Neutrophil (primary cell): Measurements from ENCODE around the gene UVSSA.

Source experiments
- H3K27ac ChIP-seq: fragments of 200-600 bp; sonication (generic); 2 replicates; pipeline ENCODE4 v1.5.1; 2016; ENCODE audit warnings: mild to moderate bottlenecking, moderate library complexity
- H3K27me3 ChIP-seq: fragments of 200-600 bp; sonication (generic); 2 replicates; pipeline ENCODE4 v1.6.0; 2016; ENCODE audit warnings: mild to moderate bottlenecking
- H3K36me3 ChIP-seq: fragments of 200-600 bp; sonication (generic); 2 replicates; pipeline ENCODE4 v1.5.1; 2017
- H3K4me1 ChIP-seq, 2 experiments: fragments of 200-600 bp in 1 of 2; sonication (generic) in 1 of 2; 1 replicate in 1 of 2; 2 replicates in 1 of 2; pipeline versions ENCODE4 v1.5.1 to v1.6.1; 2013 to 2016; ENCODE audit warnings: low read depth in 1 of 2, low read length in 1 of 2, mild to moderate bottlenecking in 1 of 2, moderate library complexity in 1 of 2; ENCODE audit not compliant: control insufficient read depth in 1 of 2, insufficient read depth in 1 of 2
- H3K4me3 ChIP-seq, 2 experiments: fragments of 200-600 bp in 1 of 2; sonication (generic) in 1 of 2; 1 replicate in 1 of 2; 2 replicates in 1 of 2; pipeline ENCODE4 v1.5.1; 2013 to 2016; ENCODE audit warnings: low read depth in 1 of 2, low read length in 1 of 2, mild to moderate bottlenecking in 1 of 2, moderate library complexity in 1 of 2
- H3K9me3 ChIP-seq: fragments of 200-600 bp; sonication (generic); 2 replicates; pipeline ENCODE4 v1.5.1; 2016
- TF ChIP-seq, protein P1 (sequence below): fragments of 200-600 bp; sonication (generic); IDR thresholded peaks from 2 replicates; pipeline ENCODE4 v1.5.1; 2016; ENCODE audit warnings: antibody characterized with exemption

Gene UVSSA

DNA sequence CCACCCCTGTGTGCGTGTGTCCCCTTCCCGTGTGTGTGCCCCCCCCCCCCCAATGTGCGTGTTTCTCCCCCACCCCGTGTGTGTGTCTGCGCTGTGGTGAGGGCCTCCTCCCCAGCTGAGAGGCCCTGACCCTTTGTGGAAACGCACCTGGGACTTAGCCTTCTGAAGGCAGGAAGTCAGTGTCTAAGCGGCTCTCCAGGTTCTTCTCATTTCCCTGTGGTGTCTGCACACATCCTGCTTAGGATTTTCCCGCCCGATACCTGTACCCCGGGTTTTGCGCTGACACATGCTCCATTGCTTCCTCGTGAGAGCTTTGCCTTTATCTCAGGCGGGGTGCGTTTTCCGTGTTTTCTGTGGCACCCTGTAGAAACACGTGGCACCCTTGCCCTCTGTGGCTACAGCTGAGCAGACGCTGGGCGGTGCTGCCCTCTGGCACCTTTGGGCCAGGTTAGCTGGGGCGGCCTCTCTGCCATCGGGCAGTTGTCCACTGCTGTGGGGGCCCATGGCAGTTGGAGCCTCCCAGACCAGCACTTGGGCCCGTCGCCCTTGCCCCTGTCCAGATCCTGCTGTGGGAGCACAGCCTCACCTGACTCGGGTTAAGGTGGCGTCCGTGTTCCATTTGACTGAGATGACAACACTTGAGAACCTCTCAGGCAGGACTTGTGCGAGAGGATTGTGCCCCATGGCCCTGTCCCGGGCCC is 31.0 kb upstream of the UVSSA start:
- TF ChIP-seq, protein P1, sequence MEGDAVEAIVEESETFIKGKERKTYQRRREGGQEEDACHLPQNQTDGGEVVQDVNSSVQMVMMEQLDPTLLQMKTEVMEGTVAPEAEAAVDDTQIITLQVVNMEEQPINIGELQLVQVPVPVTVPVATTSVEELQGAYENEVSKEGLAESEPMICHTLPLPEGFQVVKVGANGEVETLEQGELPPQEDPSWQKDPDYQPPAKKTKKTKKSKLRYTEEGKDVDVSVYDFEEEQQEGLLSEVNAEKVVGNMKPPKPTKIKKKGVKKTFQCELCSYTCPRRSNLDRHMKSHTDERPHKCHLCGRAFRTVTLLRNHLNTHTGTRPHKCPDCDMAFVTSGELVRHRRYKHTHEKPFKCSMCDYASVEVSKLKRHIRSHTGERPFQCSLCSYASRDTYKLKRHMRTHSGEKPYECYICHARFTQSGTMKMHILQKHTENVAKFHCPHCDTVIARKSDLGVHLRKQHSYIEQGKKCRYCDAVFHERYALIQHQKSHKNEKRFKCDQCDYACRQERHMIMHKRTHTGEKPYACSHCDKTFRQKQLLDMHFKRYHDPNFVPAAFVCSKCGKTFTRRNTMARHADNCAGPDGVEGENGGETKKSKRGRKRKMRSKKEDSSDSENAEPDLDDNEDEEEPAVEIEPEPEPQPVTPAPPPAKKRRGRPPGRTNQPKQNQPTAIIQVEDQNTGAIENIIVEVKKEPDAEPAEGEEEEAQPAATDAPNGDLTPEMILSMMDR: no peak
- no peaks in the 10 kb centered on the region for H3K4me1 ChIP-seq
- H3K4me3 ChIP-seq: no peak overlapping the region
- no peak overlapping the region for H3K27ac ChIP-seq
- H3K9me3 ChIP-seq: no peaks in the 10 kb centered on the region
- H3K36me3 ChIP-seq: peaks cover 76% of the 10 kb centered on the region
- H3K27me3 ChIP-seq: no peaks in the 10 kb centered on the region

DNA sequence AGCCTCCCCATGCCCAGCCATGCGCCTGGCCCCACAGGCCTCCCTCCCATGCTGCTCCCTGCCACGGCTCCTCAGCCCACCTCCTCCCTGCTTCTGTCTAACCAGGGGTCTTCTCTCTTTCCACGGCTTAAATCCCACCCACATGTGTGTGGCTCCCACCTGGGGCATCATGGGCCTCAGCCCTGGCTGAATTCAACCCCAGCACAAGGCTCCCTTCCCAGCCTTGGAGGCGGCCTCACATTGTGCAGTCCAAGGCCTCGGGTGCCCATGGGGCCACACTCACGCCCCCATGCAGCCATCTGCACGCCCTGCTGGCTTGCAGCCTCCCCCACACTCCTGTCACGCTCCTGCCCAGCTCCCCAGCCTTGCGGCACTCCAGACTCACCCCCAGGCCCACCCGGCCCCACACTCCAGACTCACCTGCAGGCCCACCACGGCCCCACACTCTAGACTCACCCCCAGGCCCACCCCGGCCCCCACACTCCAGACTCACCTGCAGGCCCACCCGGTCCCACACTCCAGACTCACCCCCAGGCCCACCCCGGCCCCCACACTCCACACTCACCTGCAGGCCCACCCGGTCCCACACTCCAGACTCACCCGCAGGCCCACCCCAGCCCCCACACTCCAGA is 30.4 kb upstream of the UVSSA start:
- TF ChIP-seq, protein P1: no peak
- H3K27me3 ChIP-seq: no peaks in the 10 kb centered on the region
- no peak overlapping the region for H3K4me3 ChIP-seq
- peaks cover 75% of the 10 kb centered on the region for H3K36me3 ChIP-seq
- H3K27ac ChIP-seq: no peak overlapping the region
- no peaks in the 10 kb centered on the region for H3K4me1 ChIP-seq
- H3K9me3 ChIP-seq: no peaks in the 10 kb centered on the region

DNA sequence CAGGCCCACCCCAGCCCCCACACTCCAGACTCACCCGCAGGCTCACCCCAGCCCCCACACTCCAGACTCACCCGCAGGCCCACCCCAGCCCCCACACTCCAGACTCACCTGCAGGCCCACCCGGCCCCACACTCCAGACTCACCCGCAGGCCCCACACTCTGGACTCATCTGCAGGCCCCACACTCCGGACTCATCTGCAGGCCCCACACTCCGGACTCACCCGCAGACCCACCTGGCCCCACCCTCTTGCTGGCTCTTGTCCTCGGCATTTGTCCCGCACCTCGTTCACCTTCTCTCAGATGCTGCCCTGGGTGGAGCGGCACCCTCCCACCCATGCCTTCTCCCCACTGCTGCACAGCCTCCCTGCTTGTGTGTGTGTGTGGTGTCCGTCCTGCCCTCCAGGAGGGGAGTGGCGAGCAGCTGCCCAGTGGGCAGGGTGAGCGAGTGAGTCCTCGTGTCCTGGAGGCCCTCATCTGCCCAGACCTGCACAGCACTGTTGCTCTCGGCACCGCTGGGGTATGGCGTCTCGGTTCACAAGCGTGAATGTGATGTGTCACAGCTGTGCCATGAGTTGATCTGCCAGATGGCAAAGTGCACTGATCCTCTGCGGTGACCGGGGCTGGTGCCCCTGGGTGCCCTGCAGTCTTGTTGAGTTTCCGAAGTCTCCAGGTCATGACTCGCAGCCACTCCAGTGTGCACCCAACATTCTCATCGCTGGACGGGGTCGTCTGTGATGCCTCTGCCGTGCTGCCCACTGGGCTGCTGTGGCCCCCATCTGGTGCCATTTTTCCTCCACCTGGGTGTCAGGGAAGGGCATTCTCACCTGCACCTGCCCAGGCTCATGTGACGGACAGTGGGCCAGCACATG is 29.6 kb upstream of the UVSSA start:
- Histone ChIP-seq H3K4me1 (no peaks in the 10 kb centered on the region), H3K36me3 (peaks cover 76% of the 10 kb centered on the region), H3K4me3 (no peak overlapping the region), H3K27me3 (no peaks in the 10 kb centered on the region), H3K9me3 (no peaks in the 10 kb centered on the region), H3K27ac (peak overlapping the region; percentile 39)
- TF ChIP-seq, protein P1: no peak

DNA sequence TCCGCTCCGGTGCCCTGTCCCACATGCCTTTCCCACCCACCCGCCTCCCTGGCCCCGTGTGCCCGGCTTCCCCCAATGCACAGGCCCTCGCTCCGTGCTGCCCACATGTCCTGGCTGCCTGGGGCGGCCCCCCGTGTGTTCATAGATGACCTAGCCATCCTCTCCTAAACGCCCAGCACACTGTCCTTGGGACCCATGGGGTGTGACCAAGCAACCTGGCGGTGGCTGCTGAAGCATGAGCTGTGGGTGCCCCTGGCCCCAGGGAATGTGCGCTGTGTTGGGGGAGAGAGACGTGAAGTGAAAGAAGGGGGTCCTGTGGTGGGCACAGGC is 29.0 kb upstream of the UVSSA start:
- Histone ChIP-seq H3K27me3 (no peaks in the 10 kb centered on the region), H3K4me3 (no peak overlapping the region), H3K36me3 (peaks cover 74% of the 10 kb centered on the region), H3K9me3 (no peaks in the 10 kb centered on the region), H3K4me1 (no peaks in the 10 kb centered on the region), H3K27ac (peak overlapping the region; percentile 39)
- TF ChIP-seq, protein P1: no peak

DNA sequence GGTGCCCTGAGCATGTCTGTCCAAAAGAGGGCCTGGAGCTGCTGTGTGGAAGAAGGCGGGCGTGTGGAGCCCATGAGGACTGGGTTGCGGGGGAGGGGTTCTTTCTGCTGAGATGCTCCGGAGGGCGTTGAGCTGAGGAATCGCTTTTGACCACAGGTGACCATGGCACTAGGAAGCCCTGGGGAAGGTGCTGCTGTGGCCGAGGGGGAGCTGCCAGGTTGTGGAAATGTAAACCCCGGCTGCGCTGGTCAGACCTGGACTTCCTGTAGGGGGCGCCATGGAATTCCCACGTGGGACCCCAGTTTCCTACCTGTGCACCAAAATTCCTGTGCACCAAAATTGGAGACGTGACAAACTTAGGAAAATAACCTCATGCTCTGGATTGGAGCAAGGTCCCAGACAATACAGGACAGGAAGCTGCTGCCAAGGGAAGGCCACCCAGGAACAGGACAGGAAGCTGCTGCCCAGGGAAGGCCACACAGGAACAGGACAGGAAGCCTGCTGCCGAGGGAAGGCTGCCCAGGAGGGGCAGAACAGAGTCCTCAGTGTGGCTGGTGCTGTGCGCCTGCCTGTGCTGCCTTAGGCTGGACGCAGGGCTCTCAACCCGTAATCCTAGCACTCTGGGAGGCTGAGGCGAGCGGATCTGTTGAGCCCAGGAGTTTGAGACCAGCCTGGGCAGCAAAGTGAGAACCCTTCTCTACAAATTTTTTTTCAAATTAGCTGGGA is 28.4 kb upstream of the UVSSA start:
- Histone ChIP-seq H3K27me3 (no peaks in the 10 kb centered on the region), H3K4me3 (no peak overlapping the region), H3K27ac (peak overlapping the region; percentile 39), H3K9me3 (no peaks in the 10 kb centered on the region), H3K36me3 (peaks cover 74% of the 10 kb centered on the region), H3K4me1 (no peaks in the 10 kb centered on the region)
- TF ChIP-seq, protein P1: no peak
